ENCODE measurements around the gene CPNE8.

DNA sequence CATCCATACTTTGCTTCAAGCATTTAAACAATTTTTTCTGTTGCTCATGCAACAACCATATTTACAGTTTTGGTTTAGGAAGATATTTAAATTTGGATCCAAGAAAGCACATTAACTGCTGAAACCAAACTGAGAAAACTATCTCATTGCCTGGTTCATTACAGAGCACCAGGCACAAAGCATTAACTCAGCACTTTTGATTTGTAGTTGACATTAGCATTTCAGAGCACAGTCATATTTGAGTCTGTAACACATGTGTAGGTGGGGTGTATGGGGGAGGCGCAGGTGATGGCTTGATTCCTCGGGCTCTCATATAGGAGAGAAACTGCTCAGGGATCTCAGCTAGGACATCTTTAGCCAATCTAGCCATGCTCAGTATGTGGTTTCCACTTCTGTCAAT is 251.7 kb downstream of the CPNE8 start:
- no peak for TF ChIP-seq POLR2A (IDR thresholded peaks at IDR 0.05)
- TF ChIP-seq, protein P1, sequence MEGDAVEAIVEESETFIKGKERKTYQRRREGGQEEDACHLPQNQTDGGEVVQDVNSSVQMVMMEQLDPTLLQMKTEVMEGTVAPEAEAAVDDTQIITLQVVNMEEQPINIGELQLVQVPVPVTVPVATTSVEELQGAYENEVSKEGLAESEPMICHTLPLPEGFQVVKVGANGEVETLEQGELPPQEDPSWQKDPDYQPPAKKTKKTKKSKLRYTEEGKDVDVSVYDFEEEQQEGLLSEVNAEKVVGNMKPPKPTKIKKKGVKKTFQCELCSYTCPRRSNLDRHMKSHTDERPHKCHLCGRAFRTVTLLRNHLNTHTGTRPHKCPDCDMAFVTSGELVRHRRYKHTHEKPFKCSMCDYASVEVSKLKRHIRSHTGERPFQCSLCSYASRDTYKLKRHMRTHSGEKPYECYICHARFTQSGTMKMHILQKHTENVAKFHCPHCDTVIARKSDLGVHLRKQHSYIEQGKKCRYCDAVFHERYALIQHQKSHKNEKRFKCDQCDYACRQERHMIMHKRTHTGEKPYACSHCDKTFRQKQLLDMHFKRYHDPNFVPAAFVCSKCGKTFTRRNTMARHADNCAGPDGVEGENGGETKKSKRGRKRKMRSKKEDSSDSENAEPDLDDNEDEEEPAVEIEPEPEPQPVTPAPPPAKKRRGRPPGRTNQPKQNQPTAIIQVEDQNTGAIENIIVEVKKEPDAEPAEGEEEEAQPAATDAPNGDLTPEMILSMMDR (IDR thresholded peaks at IDR 0.05) = no peak
